Panc1 (cell line): ENCODE results near the gene PGAM1. TPM values are rescaled to one million over a fixed set of nuclear protein-coding genes. Genes with fewer than 3 reads are reported as not detected.

ENCODE experiments used
- ATAC-seq: fragments of 200-7000 bp; cut with Tn5 transposase; 2 replicates; pipeline ENCODE4 v1.9.1; 2020; ENCODE audit warnings: mild to moderate bottlenecking, moderate library complexity
- BruUV-seq: library from RNA; stranded (reverse); fragments of 400-500 nt; replicated peaks from 2 replicates; lab custom pipeline; 2021; lab: Mats Ljungman, UMichigan
- CTCF ChIA-PET: fragments of 300-600 bp; sonication (Branson Sonifier 250); formaldehyde crosslinking; loops from one replicate; lab custom pipeline; 2022; ENCODE audit warnings: antibody characterized with exemption; lab: Charles Lee
- POLR2A ChIA-PET: fragments of 300-600 bp; sonication (Branson Sonifier 250); formaldehyde crosslinking; loops from one replicate; lab custom pipeline; 2022; ENCODE audit warnings: antibody characterized with exemption; lab: Charles Lee
- DNase-seq: peaks from one replicate; pipeline ENCODE4 v3.0.0-alpha.2; 2010; ENCODE audit warnings: low read depth, low spot score
- H3K27ac ChIP-seq: 2 replicates; pipeline ENCODE4 v1.5.1; 2011; ENCODE audit warnings: mild to moderate bottlenecking, low read length, inconsistent platforms
- H3K27me3 ChIP-seq: fragments of 200-500 bp; sonication (Bioruptor generic); 2 replicates; pipeline ENCODE4 v1.6.0; 2014; ENCODE audit warnings: low read length, inconsistent platforms; ENCODE audit not compliant: control insufficient read depth, insufficient read depth
- H3K36me3 ChIP-seq: fragments of 200-500 bp; sonication (Bioruptor generic); 2 replicates; pipeline ENCODE4 v1.5.1; 2014; ENCODE audit warnings: inconsistent platforms, mild to moderate bottlenecking, low read length, moderate library complexity; ENCODE audit not compliant: control insufficient read depth, insufficient read depth
- H3K4me1 ChIP-seq: 2 replicates; pipeline ENCODE4 v1.5.1; 2011; ENCODE audit warnings: inconsistent platforms, mild to moderate bottlenecking, low read length, moderate library complexity; ENCODE audit not compliant: control insufficient read depth, insufficient read depth
- H3K4me3 ChIP-seq, 2 experiments: 2 replicates each; pipeline ENCODE4 v1.5.1; 2011 to 2012; ENCODE audit warnings: low read depth in 2 of 2, low read length in 2 of 2, mild to moderate bottlenecking in 2 of 2, inconsistent platforms in 1 of 2, moderate library complexity in 1 of 2
- H3K9me3 ChIP-seq: fragments of 200-500 bp; sonication (Bioruptor generic); 2 replicates; pipeline ENCODE4 v1.5.1; 2014; ENCODE audit warnings: low read depth, mild to moderate bottlenecking, inconsistent platforms, low read length, moderate library complexity; ENCODE audit not compliant: control insufficient read depth, insufficient read depth
- CTCF ChIP-seq: fragments of 450-650 bp; IDR thresholded peaks from 2 replicates; pipeline ENCODE4 v1.5.1; 2017; ENCODE audit warnings: mild to moderate bottlenecking
- POLR2AphosphoS5 ChIP-seq: IDR thresholded peaks from 2 replicates; pipeline ENCODE4 v1.6.1; 2012; ENCODE audit warnings: mild to moderate bottlenecking, low read depth, low read length, moderate library complexity
- SIN3A ChIP-seq: IDR thresholded peaks from 2 replicates; pipeline ENCODE4 v1.6.1; 2012; ENCODE audit warnings: low read depth, mild to moderate bottlenecking, low read length, moderate library complexity, borderline replicate concordance; ENCODE audit not compliant: insufficient read depth
- TCF7L2 ChIP-seq: IDR thresholded peaks from 2 replicates; pipeline ENCODE4 v1.6.1; 2011; ENCODE audit warnings: mild to moderate bottlenecking, low read depth, low read length, inconsistent platforms
- in situ Hi-C: cut with HindIII; loops from 2 replicates; pipeline ENCODE4 v1.10.0; 2016; ENCODE audit warnings: low sequenced_read_pairs, low pct_unique_long_range_greater_than_20kb
- intact Hi-C: fragments of 100-400 bp; cut with micrococcal nuclease; formaldehyde crosslinking; loops from one replicate; pipeline ENCODE4 v1.10.0; 2022; ENCODE audit not compliant: unreplicated experiment
- total RNA-seq: library from RNA; stranded (reverse); gene quantifications from one replicate; pipeline ENCODE4 v1.2.1, GENCODE V29; 2021; ENCODE audit not compliant: unreplicated experiment
- TF ChIP-seq, protein P1 (sequence below), 2 experiments: IDR thresholded peaks; 2 replicates each; pipeline ENCODE4 v1.6.1; 2011 to 2012; ENCODE audit warnings: low read depth in 2 of 2, control low read depth in 1 of 2, low read length in 1 of 2, mild to moderate bottlenecking in 1 of 2, moderate library complexity in 1 of 2; ENCODE audit not compliant: insufficient read depth in 1 of 2

PGAM1 gene
- total RNA-seq, 1 experiment from 2014 or later = 726 TPM

DNA sequence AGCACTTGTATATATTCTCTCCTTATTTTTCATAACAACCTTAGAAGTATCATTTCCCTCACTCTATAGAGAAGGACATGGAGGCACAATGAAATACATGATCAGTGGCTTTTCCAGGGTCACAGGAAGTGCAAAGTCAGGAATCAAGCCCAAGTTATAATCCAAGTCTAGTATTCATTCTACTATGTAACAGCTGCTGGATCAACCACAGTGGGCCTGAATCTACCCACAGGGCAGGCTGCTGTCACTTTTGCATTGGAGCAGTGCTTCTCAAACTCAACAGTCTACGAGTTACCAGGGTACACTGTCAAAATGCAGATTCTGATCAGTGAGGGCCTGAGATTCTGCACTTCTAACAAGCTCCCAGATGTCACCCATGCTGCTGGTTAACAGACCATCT is 38.2 kb downstream of the PGAM1 start:
- DNase-seq = no peak
- Histone ChIP-seq H3K27me3 (no peaks in the 10 kb centered on the region), H3K36me3 (peaks cover 25% of the 10 kb centered on the region), H3K9me3 (no peaks in the 10 kb centered on the region), H3K27ac (no peak overlapping the region), H3K4me3 (no peak overlapping the region), H3K4me1 (no peaks in the 10 kb centered on the region)
- ATAC-seq = peak; percentile 27
- ChIA-PET POLR2A (no interaction called here), CTCF (interaction anchor here (0.7 to 1.1 kb wide), 2 partner anchors 110 to 148 kb away, joined by 5 read pairs; no protein-coding TSS in a partner anchor)
- in situ Hi-C loops (no loop called here), intact Hi-C loops (no loop called here)
- BruUV-seq = no TSS peak
- TF ChIP-seq CTCF (no peak), SIN3A (no peak), POLR2AphosphoS5 (no peak), TCF7L2 (no peak)
- TF ChIP-seq, protein P1, sequence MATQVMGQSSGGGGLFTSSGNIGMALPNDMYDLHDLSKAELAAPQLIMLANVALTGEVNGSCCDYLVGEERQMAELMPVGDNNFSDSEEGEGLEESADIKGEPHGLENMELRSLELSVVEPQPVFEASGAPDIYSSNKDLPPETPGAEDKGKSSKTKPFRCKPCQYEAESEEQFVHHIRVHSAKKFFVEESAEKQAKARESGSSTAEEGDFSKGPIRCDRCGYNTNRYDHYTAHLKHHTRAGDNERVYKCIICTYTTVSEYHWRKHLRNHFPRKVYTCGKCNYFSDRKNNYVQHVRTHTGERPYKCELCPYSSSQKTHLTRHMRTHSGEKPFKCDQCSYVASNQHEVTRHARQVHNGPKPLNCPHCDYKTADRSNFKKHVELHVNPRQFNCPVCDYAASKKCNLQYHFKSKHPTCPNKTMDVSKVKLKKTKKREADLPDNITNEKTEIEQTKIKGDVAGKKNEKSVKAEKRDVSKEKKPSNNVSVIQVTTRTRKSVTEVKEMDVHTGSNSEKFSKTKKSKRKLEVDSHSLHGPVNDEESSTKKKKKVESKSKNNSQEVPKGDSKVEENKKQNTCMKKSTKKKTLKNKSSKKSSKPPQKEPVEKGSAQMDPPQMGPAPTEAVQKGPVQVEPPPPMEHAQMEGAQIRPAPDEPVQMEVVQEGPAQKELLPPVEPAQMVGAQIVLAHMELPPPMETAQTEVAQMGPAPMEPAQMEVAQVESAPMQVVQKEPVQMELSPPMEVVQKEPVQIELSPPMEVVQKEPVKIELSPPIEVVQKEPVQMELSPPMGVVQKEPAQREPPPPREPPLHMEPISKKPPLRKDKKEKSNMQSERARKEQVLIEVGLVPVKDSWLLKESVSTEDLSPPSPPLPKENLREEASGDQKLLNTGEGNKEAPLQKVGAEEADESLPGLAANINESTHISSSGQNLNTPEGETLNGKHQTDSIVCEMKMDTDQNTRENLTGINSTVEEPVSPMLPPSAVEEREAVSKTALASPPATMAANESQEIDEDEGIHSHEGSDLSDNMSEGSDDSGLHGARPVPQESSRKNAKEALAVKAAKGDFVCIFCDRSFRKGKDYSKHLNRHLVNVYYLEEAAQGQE (IDR thresholded peaks at IDR 0.05; ENCODE audit: insufficient read depth in 1 of 2, low read depth in 2 of 2, low read length in 1 of 2) = no peak

- CTCF ChIA-PET = no interaction called here
- Histone ChIP-seq H3K4me3 (no peak overlapping the region), H3K9me3 (no peaks in the 10 kb centered on the region), H3K4me1 (no peaks in the 10 kb centered on the region), H3K27ac (no peak overlapping the region), H3K36me3 (peaks cover 20% of the 10 kb centered on the region), H3K27me3 (no peaks in the 10 kb centered on the region)
- POLR2A ChIA-PET = no interaction called here
- TF ChIP-seq TCF7L2 (no peak), CTCF (no peak), SIN3A (no peak), POLR2AphosphoS5 (no peak)
- TF ChIP-seq, protein P1 (IDR thresholded peaks at IDR 0.05; ENCODE audit: insufficient read depth in 1 of 2, low read depth in 2 of 2, low read length in 1 of 2) = no peak
- DNase-seq = no peak
- in situ Hi-C loops (no loop called here), intact Hi-C loops (no loop called here)
- no peak for ATAC-seq
- BruUV-seq = no TSS peak
These were observed 40.0 kb downstream of the PGAM1 start for GRCh38 chr10:97465982-97466381.
